Activated CD4-positive, alpha-beta T cell treated with anti-CD3 and anti-CD28 coated beads for 36 hours (primary cell): Measurements from ENCODE around the gene TDRD7. TPM values are rescaled to one million over a fixed set of nuclear protein-coding genes. Genes with fewer than 3 reads are reported as not detected.
"Not testable (repeated sequence)": the region's sequence is repeated elsewhere in the genome, so short reads cannot be mapped to it uniquely, and the experiment has no call there.

Source experiments
- ATAC-seq: fragments of 200-7000 bp; cut with Tn5 transposase; one replicate; pipeline ENCODE4 v1.10.0; 2021; ENCODE audit warnings: mild to moderate bottlenecking, moderate library complexity
- CTCF ChIA-PET: fragments of 350-600 bp; sonication (Branson Sonifier 250); formaldehyde crosslinking; loops from one replicate; lab custom pipeline; 2021; ENCODE audit warnings: antibody characterized with exemption; lab: Charles Lee
- POLR2A ChIA-PET: fragments of 350-600 bp; sonication (Branson Sonifier 250); formaldehyde crosslinking; loops from one replicate; lab custom pipeline; 2021; ENCODE audit warnings: antibody characterized with exemption, inconsistent platforms; lab: Charles Lee
- DNase-seq: peaks from one replicate; pipeline ENCODE4 v3.0.0-alpha.2; 2020
- H3K27ac Mint-ChIP-seq: one replicate; pipeline ENCODE4 v1.8.0; 2021; ENCODE audit warnings: mixed read lengths
- H3K27me3 Mint-ChIP-seq: one replicate; pipeline ENCODE4 v1.8.0; 2021; ENCODE audit warnings: mixed read lengths
- H3K36me3 Mint-ChIP-seq: one replicate; pipeline ENCODE4 v1.8.0; 2021; ENCODE audit warnings: low read depth, mixed read lengths
- H3K4me1 Mint-ChIP-seq: one replicate; pipeline ENCODE4 v1.8.0; 2021; ENCODE audit warnings: mixed read lengths
- H3K4me3 Mint-ChIP-seq: one replicate; pipeline ENCODE4 v1.8.0; 2021; ENCODE audit warnings: mild to moderate bottlenecking, moderate library complexity, mixed read lengths
- H3K9me3 Mint-ChIP-seq: one replicate; pipeline ENCODE4 v1.8.0; 2021; ENCODE audit warnings: low read depth, mixed read lengths
- intact Hi-C, 2 experiments: fragments of 100-400 bp; cut with DNase I in 1 of 2; cut with micrococcal nuclease in 1 of 2; formaldehyde crosslinking; loops; one replicate each; pipeline versions ENCODE4 v1.14.2 to v1.15.1; 2022 to 2024; cut with DNase I, micrococcal nuclease
- total RNA-seq, 2 experiments: library from RNA; stranded (reverse); gene quantifications; one replicate each; pipeline ENCODE4 v1.2.3, GENCODE V29; 2021

The TDRD7 gene
- total RNA-seq, 2 experiments from 2014 or later: 9.3 TPM

GRCh38 chr9:97453573-97453972 lies 41.7 kb downstream of the TDRD7 start:
- H3K4me1 Mint-ChIP-seq, intact Hi-C loops, H3K4me3 Mint-ChIP-seq, POLR2A ChIA-PET, ATAC-seq, CTCF ChIA-PET, H3K27ac Mint-ChIP-seq, H3K27me3 Mint-ChIP-seq, DNase-seq, H3K9me3 Mint-ChIP-seq: not testable (repeated sequence)
- H3K36me3 Mint-ChIP-seq: peaks cover 11% of the 10 kb centered on the region

GRCh38 chr9:97456841-97457240 lies 44.9 kb downstream of the TDRD7 start:
- H3K4me1 Mint-ChIP-seq, DNase-seq, ATAC-seq, H3K4me3 Mint-ChIP-seq, intact Hi-C loops, H3K9me3 Mint-ChIP-seq, POLR2A ChIA-PET, H3K27ac Mint-ChIP-seq, H3K27me3 Mint-ChIP-seq: not testable (repeated sequence)
- CTCF ChIA-PET: interaction anchor here (1.0 to 1.1 kb wide), 2 partner anchors 11 to 13 kb away, joined by 3 read pairs; no protein-coding TSS in a partner anchor
- peaks cover 10% of the 10 kb centered on the region for H3K36me3 Mint-ChIP-seq

GRCh38 chr9:97459326-97459725 lies 47.4 kb downstream of the TDRD7 start:
- intact Hi-C loops: no loop called here
- no peak overlapping the region for H3K27ac Mint-ChIP-seq
- ATAC-seq: no peak
- ChIA-PET CTCF (interaction anchor here (0.7 to 1.8 kb wide), 3 partner anchors 10 to 797 kb away, joined by 3 to 7 read pairs (median 3); no protein-coding TSS in a partner anchor), POLR2A (no interaction called here)
- no peaks in the 10 kb centered on the region for H3K27me3 Mint-ChIP-seq
- no peak overlapping the region for H3K4me3 Mint-ChIP-seq
- no peaks in the 10 kb centered on the region for H3K4me1 Mint-ChIP-seq
- no peaks in the 10 kb centered on the region for H3K9me3 Mint-ChIP-seq
- H3K36me3 Mint-ChIP-seq: peaks cover 8% of the 10 kb centered on the region
- DNase-seq: no peak

GRCh38 chr9:97462159-97462558 lies 50.3 kb downstream of the TDRD7 start:
- H3K4me1 Mint-ChIP-seq: no peaks in the 10 kb centered on the region
- POLR2A ChIA-PET: no interaction called here
- intact Hi-C loops: no loop called here
- peaks cover 7% of the 10 kb centered on the region for H3K36me3 Mint-ChIP-seq
- ATAC-seq (no peak), DNase-seq (no peak)
- no peak overlapping the region for H3K27ac Mint-ChIP-seq
- H3K9me3 Mint-ChIP-seq: no peaks in the 10 kb centered on the region
- CTCF ChIA-PET: interaction anchor here (0.5 to 1.6 kb wide), 2 partner anchors 11 to 857 kb away, joined by 3 to 6 read pairs; no protein-coding TSS in a partner anchor
- no peak overlapping the region for H3K4me3 Mint-ChIP-seq
- no peaks in the 10 kb centered on the region for H3K27me3 Mint-ChIP-seq

GRCh38 chr9:97462914-97463313 lies 51.0 kb downstream of the TDRD7 start:
- intact Hi-C loops: no loop called here
- ATAC-seq: no peak
- POLR2A ChIA-PET: interaction anchor here (0.7 kb wide), 2 partner anchors 346 to 1312 kb away, joined by 3 to 10 read pairs; no protein-coding TSS in a partner anchor
- Mint-ChIP-seq H3K4me1 (no peaks in the 10 kb centered on the region), H3K36me3 (peaks cover 7% of the 10 kb centered on the region), H3K27me3 (no peaks in the 10 kb centered on the region), H3K9me3 (no peaks in the 10 kb centered on the region), H3K27ac (no peak overlapping the region), H3K4me3 (no peak overlapping the region)
- DNase-seq: no peak
- CTCF ChIA-PET: interaction anchor here (0.7 to 1.3 kb wide), 3 partner anchors 136 to 166 kb away, joined by 3 to 4 read pairs (median 4); no protein-coding TSS in a partner anchor

- H3K9me3 Mint-ChIP-seq: no peaks in the 10 kb centered on the region
- ATAC-seq: peak; percentile 74
- H3K4me1 Mint-ChIP-seq: no peaks in the 10 kb centered on the region
- H3K27ac Mint-ChIP-seq: no peak overlapping the region
- H3K27me3 Mint-ChIP-seq: no peaks in the 10 kb centered on the region
- intact Hi-C loops: loop anchor here (1.0 kb wide), 3 partner anchors 129 to 147 kb away; no protein-coding TSS in a partner anchor
- ChIA-PET POLR2A (no interaction called here), CTCF (interaction anchor here (0.6 to 8.7 kb wide), 26 partner anchors 10 to 202 kb away, joined by 3 to 135 read pairs (median 4); partner anchors contain the start of gene TMOD1)
- DNase-seq: peak; percentile 66
- H3K4me3 Mint-ChIP-seq: no peak overlapping the region
- H3K36me3 Mint-ChIP-seq: peaks cover 7% of the 10 kb centered on the region
These were observed 57.0 kb downstream of the TDRD7 start for GRCh38 chr9:97468658-97469448.

GRCh38 chr9:97470076-97470475 lies 58.2 kb downstream of the TDRD7 start:
- Mint-ChIP-seq H3K4me3 (no peak overlapping the region), H3K27me3 (no peaks in the 10 kb centered on the region), H3K4me1 (no peaks in the 10 kb centered on the region), H3K27ac (no peak overlapping the region), H3K9me3 (no peaks in the 10 kb centered on the region), H3K36me3 (peaks cover 7% of the 10 kb centered on the region)
- DNase-seq (peak; percentile 23), ATAC-seq (no peak)
- CTCF ChIA-PET: interaction anchor here (0.6 to 8.7 kb wide), 13 partner anchors 9 to 145 kb away, joined by 3 to 135 read pairs (median 4); partner anchors contain the start of gene TMOD1
- intact Hi-C loops: no loop called here
- POLR2A ChIA-PET: no interaction called here

GRCh38 chr9:97473717-97474116 lies 61.8 kb downstream of the TDRD7 start:
- ChIA-PET POLR2A (interaction anchor here (0.7 kb wide), 1 partner anchor 1181 kb away, joined by 3 read pairs; no protein-coding TSS in a partner anchor), CTCF (interaction anchor here (0.6 to 2.1 kb wide), 6 partner anchors 12 to 141 kb away, joined by 4 to 12 read pairs (median 6); no protein-coding TSS in a partner anchor)
- H3K27me3 Mint-ChIP-seq: no peaks in the 10 kb centered on the region
- H3K27ac Mint-ChIP-seq: no peak overlapping the region
- intact Hi-C loops: no loop called here
- no peak overlapping the region for H3K4me3 Mint-ChIP-seq
- no peaks in the 10 kb centered on the region for H3K4me1 Mint-ChIP-seq
- ATAC-seq (no peak), DNase-seq (no peak)
- peaks cover 11% of the 10 kb centered on the region for H3K36me3 Mint-ChIP-seq
- no peaks in the 10 kb centered on the region for H3K9me3 Mint-ChIP-seq

GRCh38 chr9:97474372-97474925 lies 62.6 kb downstream of the TDRD7 start:
- Mint-ChIP-seq H3K36me3 (peaks cover 11% of the 10 kb centered on the region), H3K27ac (no peak overlapping the region), H3K4me1 (no peaks in the 10 kb centered on the region), H3K27me3 (no peaks in the 10 kb centered on the region), H3K4me3 (no peak overlapping the region), H3K9me3 (no peaks in the 10 kb centered on the region)
- ATAC-seq (no peak), DNase-seq (no peak)
- ChIA-PET POLR2A (interaction anchor here (0.7 kb wide), 1 partner anchor 1181 kb away, joined by 3 read pairs; no protein-coding TSS in a partner anchor), CTCF (interaction anchor here (0.6 to 2.1 kb wide), 6 partner anchors 12 to 145 kb away, joined by 3 to 12 read pairs (median 6); no protein-coding TSS in a partner anchor)
- intact Hi-C loops: no loop called here

- ATAC-seq: no peak
- Mint-ChIP-seq H3K27ac (no peak overlapping the region), H3K36me3 (peaks cover 13% of the 10 kb centered on the region), H3K4me1 (no peaks in the 10 kb centered on the region), H3K27me3 (no peaks in the 10 kb centered on the region), H3K4me3 (no peak overlapping the region), H3K9me3 (no peaks in the 10 kb centered on the region)
- intact Hi-C loops: no loop called here
- POLR2A ChIA-PET: no interaction called here
- CTCF ChIA-PET: interaction anchor here (0.7 to 2.1 kb wide), 4 partner anchors 11 to 144 kb away, joined by 3 to 12 read pairs (median 8); no protein-coding TSS in a partner anchor
- DNase-seq: no peak
These were observed 63.2 kb downstream of the TDRD7 start for GRCh38 chr9:97475059-97475458.

- ChIA-PET POLR2A (no interaction called here), CTCF (no interaction called here)
- no peaks in the 10 kb centered on the region for H3K27me3 Mint-ChIP-seq
- peaks cover 5% of the 10 kb centered on the region for H3K9me3 Mint-ChIP-seq
- peaks cover 27% of the 10 kb centered on the region for H3K36me3 Mint-ChIP-seq
- intact Hi-C loops: no loop called here
- DNase-seq: no peak
- no peak for ATAC-seq
- no peaks in the 10 kb centered on the region for H3K4me1 Mint-ChIP-seq
- no peak overlapping the region for H3K27ac Mint-ChIP-seq
- no peak overlapping the region for H3K4me3 Mint-ChIP-seq
These were observed 66.5 kb downstream of the TDRD7 start for GRCh38 chr9:97478301-97478981.
